Neural crest cell (in vitro differentiated cells): ENCODE data around the gene MED16. TPM values are rescaled to one million over a fixed set of nuclear protein-coding genes. Genes with fewer than 3 reads are reported as not detected.
A peak's percentile ranks its signal among the peaks of the same experiment; 100 is the strongest.

Source experiments
- DNase-seq: peaks from one replicate; pipeline ENCODE4 v3.0.0; 2021; ENCODE audit warnings: low read depth, mixed read lengths, low spot score
- H3K27ac Mint-ChIP-seq: one replicate; pipeline ENCODE4 v1.8.0; 2021; ENCODE audit warnings: mild to moderate bottlenecking, mixed read lengths; ENCODE audit not compliant: unreplicated experiment
- H3K27me3 Mint-ChIP-seq: 2 replicates; pipeline ENCODE4 v1.8.0; 2021; ENCODE audit warnings: low read depth, mild to moderate bottlenecking, mixed read lengths
- H3K36me3 Mint-ChIP-seq: 2 replicates; pipeline ENCODE4 v1.8.0; 2021; ENCODE audit warnings: low read depth, mild to moderate bottlenecking, mixed read lengths
- H3K4me1 Mint-ChIP-seq: 2 replicates; pipeline ENCODE4 v1.8.0; 2021; ENCODE audit warnings: mixed read lengths
- H3K4me3 Mint-ChIP-seq: one replicate; pipeline ENCODE4 v1.8.0; 2021; ENCODE audit warnings: mild to moderate bottlenecking, mixed read lengths
- H3K9me3 Mint-ChIP-seq: 2 replicates; pipeline ENCODE4 v1.8.0; 2021; ENCODE audit warnings: mixed read lengths
- total RNA-seq: library from RNA; stranded (reverse); gene quantifications from 2 replicates; pipeline ENCODE4 v1.2.1, GENCODE V29; 2021
- TF ChIP-seq, protein P1 (sequence below): fragments of 200-600 bp; sonication (generic); conservative IDR thresholded peaks from 2 replicates; pipeline ENCODE4 v1.5.0; 2021; ENCODE audit warnings: antibody characterized with exemption, mild to moderate bottlenecking

MED16 gene
- total RNA-seq, 1 donor from 2014 or later: 77.7 TPM

DNA sequence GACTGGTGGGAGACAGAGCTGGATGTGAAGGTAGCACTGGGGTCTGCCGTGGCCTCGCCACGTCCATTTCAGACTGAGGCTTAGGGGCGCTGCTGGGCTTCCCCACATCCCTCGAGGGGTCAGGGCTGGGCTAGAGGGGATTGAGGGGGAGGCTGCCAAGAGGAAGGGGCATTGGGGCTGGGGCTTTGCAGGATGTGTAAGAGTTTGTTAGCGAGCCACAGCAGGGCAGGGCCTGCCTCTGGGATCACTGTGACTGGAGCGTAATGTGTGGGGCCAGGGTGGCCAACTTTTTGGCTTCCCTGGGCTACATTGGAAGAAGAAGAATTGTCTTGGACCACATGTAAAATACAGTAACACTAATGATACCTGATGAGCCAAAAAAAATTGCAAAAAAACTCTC is 46.9 kb upstream of the MED16 start:
- Mint-ChIP-seq H3K4me3 (peak overlapping the region; percentile 62), H3K9me3 (no peaks in the 10 kb centered on the region), H3K4me1 (peaks cover 19% of the 10 kb centered on the region), H3K27ac (peak overlapping the region; percentile 69), H3K27me3 (peaks cover 48% of the 10 kb centered on the region), H3K36me3 (peaks cover 24% of the 10 kb centered on the region)
- DNase-seq: no peak
- TF ChIP-seq, protein P1, sequence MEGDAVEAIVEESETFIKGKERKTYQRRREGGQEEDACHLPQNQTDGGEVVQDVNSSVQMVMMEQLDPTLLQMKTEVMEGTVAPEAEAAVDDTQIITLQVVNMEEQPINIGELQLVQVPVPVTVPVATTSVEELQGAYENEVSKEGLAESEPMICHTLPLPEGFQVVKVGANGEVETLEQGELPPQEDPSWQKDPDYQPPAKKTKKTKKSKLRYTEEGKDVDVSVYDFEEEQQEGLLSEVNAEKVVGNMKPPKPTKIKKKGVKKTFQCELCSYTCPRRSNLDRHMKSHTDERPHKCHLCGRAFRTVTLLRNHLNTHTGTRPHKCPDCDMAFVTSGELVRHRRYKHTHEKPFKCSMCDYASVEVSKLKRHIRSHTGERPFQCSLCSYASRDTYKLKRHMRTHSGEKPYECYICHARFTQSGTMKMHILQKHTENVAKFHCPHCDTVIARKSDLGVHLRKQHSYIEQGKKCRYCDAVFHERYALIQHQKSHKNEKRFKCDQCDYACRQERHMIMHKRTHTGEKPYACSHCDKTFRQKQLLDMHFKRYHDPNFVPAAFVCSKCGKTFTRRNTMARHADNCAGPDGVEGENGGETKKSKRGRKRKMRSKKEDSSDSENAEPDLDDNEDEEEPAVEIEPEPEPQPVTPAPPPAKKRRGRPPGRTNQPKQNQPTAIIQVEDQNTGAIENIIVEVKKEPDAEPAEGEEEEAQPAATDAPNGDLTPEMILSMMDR: no peak

DNA sequence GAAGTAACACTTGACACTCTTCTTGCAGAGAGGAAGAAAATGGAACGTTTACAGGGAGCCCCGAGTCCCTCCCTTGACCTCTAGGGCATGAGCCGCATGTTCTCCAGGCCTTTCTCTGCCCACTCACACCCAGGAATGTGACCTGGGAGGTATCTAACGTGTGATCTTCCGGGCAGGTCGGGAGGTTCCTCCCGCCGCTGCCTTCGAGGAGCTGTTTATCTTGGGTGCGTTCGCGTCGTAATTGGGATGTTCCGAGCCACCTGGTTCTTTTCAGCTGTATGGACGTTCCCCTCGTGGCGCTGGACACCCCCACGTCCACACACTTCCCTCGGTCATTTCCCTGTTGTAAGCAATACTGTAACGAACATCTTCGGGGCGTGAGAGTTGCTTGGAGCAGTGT is 46.5 kb upstream of the MED16 start:
- H3K27ac Mint-ChIP-seq: no peak overlapping the region
- H3K4me1 Mint-ChIP-seq: peaks cover 19% of the 10 kb centered on the region
- peaks cover 44% of the 10 kb centered on the region for H3K27me3 Mint-ChIP-seq
- no peaks in the 10 kb centered on the region for H3K9me3 Mint-ChIP-seq
- H3K36me3 Mint-ChIP-seq: peaks cover 24% of the 10 kb centered on the region
- no peak for DNase-seq
- TF ChIP-seq, protein P1: no peak
- peak overlapping the region; percentile 62 for H3K4me3 Mint-ChIP-seq

DNA sequence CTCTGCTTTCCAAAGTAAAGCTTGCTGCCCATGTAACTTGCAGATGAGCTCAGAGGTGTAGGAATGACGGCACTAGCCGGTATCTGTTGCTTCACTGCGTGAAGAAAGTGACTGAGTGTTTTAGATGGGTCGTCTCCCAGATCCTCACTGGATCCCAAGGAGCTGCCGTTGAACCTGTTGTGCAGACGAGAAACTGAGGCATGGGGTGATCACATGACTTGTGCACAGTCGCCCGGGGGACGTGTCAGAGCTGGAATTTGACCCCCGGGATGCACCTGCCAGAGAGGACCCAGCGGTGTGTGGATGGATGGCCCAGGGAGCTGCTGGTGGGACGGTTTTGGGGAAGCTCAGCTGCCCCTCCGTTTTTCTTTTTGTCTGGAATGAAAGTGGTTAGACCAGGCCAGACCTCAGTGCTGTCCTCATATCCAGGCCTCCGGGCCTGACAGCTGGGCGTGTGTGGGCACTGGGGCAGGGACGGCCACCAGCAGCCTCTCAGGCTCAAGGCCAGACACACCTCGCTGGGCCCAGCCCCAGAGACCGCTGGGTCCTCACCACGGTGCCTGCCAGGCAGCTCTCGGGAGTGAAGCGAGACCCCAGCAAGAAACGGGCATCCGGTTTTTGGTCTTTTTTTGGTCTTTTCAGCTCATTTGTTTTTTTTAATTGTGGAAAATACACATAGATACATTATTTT is 45.4 kb upstream of the MED16 start:
- Mint-ChIP-seq H3K9me3 (no peaks in the 10 kb centered on the region), H3K36me3 (peaks cover 24% of the 10 kb centered on the region), H3K27me3 (peaks cover 40% of the 10 kb centered on the region), H3K4me3 (no peak overlapping the region), H3K27ac (no peak overlapping the region), H3K4me1 (peaks cover 19% of the 10 kb centered on the region)
- TF ChIP-seq, protein P1: no peak
- no peak for DNase-seq

- H3K9me3 Mint-ChIP-seq: no peaks in the 10 kb centered on the region
- DNase-seq: no peak
- peaks cover 23% of the 10 kb centered on the region for H3K4me1 Mint-ChIP-seq
- no peak overlapping the region for H3K4me3 Mint-ChIP-seq
- TF ChIP-seq, protein P1: no peak
- peaks cover 35% of the 10 kb centered on the region for H3K27me3 Mint-ChIP-seq
- no peak overlapping the region for H3K27ac Mint-ChIP-seq
- H3K36me3 Mint-ChIP-seq: peaks cover 21% of the 10 kb centered on the region
These were observed 44.3 kb upstream of the MED16 start for GRCh38 chr19:937259-937694.

DNA sequence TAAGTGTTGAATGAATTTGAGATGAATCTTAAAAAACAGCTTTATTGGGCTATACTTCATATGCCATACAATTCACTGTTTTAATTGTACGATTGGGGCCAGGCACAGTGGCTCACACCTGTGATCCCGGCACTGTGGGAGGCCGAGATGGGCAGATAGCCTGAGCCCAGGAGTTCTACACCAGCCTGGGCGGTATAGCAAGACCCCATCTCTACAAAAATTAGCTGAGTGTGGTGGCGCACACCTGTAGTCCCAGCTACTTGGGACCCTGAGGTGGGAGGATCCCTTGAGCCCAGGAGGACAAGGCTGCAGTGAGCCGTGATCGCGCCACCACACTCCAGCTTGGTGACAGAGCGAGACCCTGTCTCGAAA is 43.2 kb upstream of the MED16 start:
- TF ChIP-seq, protein P1: no peak
- Mint-ChIP-seq H3K27ac (no peak overlapping the region), H3K4me1 (peaks cover 17% of the 10 kb centered on the region), H3K9me3 (no peaks in the 10 kb centered on the region), H3K4me3 (no peak overlapping the region), H3K36me3 (peaks cover 17% of the 10 kb centered on the region), H3K27me3 (peaks cover 28% of the 10 kb centered on the region)
- DNase-seq: no peak
